Measurements from ENCODE around the gene DMXL1. TPM values are rescaled to one million over a fixed set of nuclear protein-coding genes. Genes with fewer than 3 reads are reported as not detected.
A peak's percentile ranks its signal among the peaks of the same experiment; 100 is the strongest.

The DMXL1 gene
- total RNA-seq, 2 donors from 2014 or later: 47.8 to 51.8 TPM

DNA sequence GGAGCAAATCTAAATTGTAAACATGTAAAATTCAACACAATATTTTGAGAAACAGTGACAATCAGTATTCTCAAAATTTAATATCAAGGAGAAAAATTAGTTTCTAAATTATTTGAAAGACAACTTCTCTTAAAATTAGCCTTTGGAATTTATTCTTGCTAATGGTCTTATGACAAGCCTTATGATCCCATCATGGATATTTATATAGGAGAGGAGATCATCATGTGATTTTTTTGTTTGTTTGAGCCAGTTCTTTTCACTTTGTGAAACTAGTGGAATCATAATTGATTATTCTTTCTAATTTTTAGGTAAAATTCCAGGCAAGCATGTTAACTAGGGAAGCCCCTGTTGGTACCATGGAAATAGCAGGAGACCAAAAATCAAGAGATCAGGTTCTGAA lies 24.7 kb downstream of the DMXL1 start:
- no peak for DNase-seq
- Mint-ChIP-seq H3K9me3 (peaks cover 10% of the 10 kb centered on the region), H3K36me3 (ENCODE audit: low read depth) (peaks cover 37% of the 10 kb centered on the region), H3K27ac (no peak overlapping the region), H3K27me3 (ENCODE audit: insufficient read depth) (no peaks in the 10 kb centered on the region), H3K4me1 (peaks cover 7% of the 10 kb centered on the region), H3K4me3 (no peak overlapping the region)
- H3K4me3 ChIP-seq (ENCODE audit: low read length): no peak overlapping the region
- TF ChIP-seq, protein P1, sequence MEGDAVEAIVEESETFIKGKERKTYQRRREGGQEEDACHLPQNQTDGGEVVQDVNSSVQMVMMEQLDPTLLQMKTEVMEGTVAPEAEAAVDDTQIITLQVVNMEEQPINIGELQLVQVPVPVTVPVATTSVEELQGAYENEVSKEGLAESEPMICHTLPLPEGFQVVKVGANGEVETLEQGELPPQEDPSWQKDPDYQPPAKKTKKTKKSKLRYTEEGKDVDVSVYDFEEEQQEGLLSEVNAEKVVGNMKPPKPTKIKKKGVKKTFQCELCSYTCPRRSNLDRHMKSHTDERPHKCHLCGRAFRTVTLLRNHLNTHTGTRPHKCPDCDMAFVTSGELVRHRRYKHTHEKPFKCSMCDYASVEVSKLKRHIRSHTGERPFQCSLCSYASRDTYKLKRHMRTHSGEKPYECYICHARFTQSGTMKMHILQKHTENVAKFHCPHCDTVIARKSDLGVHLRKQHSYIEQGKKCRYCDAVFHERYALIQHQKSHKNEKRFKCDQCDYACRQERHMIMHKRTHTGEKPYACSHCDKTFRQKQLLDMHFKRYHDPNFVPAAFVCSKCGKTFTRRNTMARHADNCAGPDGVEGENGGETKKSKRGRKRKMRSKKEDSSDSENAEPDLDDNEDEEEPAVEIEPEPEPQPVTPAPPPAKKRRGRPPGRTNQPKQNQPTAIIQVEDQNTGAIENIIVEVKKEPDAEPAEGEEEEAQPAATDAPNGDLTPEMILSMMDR (conservative IDR thresholded peaks at IDR 0.05): no peak
- peaks cover 21% of the 10 kb centered on the region for H3K36me3 ChIP-seq (ENCODE audit: control insufficient read depth, insufficient read depth, low read length)
- H3K27ac ChIP-seq (ENCODE audit: low read depth, low read length): no peak overlapping the region
- H3K9ac ChIP-seq (ENCODE audit: extremely low read depth, low read length, poor library complexity, severe bottlenecking): no peak overlapping the region
- H3K4me1 ChIP-seq (ENCODE audit: control insufficient read depth, insufficient read depth, low read length): no peaks in the 10 kb centered on the region
- peaks cover 12% of the 10 kb centered on the region for H3K9me3 ChIP-seq (ENCODE audit: control insufficient read depth, low read length)
- H3K27me3 ChIP-seq (ENCODE audit: control insufficient read depth, insufficient read depth, low read length, poor library complexity, severe bottlenecking): no peaks in the 10 kb centered on the region

DNA sequence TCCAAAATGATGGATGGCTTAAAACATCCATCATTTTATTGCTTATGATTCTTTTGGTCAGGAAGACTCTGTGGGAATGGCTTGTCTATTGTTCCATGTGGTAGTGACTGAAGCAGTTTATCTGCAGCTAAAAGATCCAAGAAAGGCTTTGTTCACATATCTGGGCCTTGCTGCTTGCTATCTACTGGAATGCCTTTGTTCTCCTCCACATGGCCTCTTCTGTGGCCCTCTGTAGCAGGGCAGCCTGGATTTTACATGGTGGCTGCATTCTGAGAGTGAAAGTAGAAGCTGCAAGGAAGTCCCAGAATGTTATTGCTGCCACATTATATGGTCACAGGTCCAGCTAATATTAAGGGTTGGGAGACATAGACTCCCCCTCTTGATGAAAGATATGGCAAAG lies 35.1 kb downstream of the DMXL1 start:
- H3K36me3 ChIP-seq (ENCODE audit: control insufficient read depth, insufficient read depth, low read length): peaks cover 69% of the 10 kb centered on the region
- no peaks in the 10 kb centered on the region for H3K27me3 ChIP-seq (ENCODE audit: control insufficient read depth, insufficient read depth, low read length, poor library complexity, severe bottlenecking)
- H3K9ac ChIP-seq (ENCODE audit: extremely low read depth, low read length, poor library complexity, severe bottlenecking): no peak overlapping the region
- peak; percentile 60 for DNase-seq
- no peaks in the 10 kb centered on the region for H3K9me3 Mint-ChIP-seq
- no peaks in the 10 kb centered on the region for H3K4me1 ChIP-seq (ENCODE audit: control insufficient read depth, insufficient read depth, low read length)
- H3K4me3 Mint-ChIP-seq: no peak overlapping the region
- H3K27ac ChIP-seq (ENCODE audit: low read depth, low read length): peak overlapping the region; percentile 1
- TF ChIP-seq, protein P1 (conservative IDR thresholded peaks at IDR 0.05): no peak
- peaks cover 5% of the 10 kb centered on the region for H3K4me1 Mint-ChIP-seq
- H3K36me3 Mint-ChIP-seq (ENCODE audit: low read depth): peaks cover 66% of the 10 kb centered on the region
- H3K27me3 Mint-ChIP-seq (ENCODE audit: insufficient read depth): no peaks in the 10 kb centered on the region
- no peak overlapping the region for H3K4me3 ChIP-seq (ENCODE audit: low read length)
- H3K27ac Mint-ChIP-seq: peak overlapping the region; percentile 85
- H3K9me3 ChIP-seq (ENCODE audit: control insufficient read depth, low read length): peaks cover 8% of the 10 kb centered on the region

DNA sequence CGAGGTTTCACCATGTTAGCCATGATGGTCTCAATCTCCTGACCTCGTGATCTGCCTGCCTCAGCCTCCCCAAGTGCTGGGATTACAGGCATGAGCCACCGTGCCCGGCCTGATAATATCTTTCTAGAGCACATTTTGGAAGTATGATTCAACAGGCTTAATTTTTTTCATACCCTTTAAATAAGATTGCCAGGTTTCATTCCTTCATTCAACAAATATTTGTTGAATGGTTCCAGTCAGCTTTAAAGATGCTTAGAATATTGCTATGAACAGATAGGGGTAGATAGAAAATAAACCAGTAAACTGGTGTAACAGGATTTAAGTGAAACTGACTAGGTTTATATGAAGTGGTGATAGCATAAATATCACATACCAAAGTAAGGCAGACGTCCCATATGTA lies 41.3 kb downstream of the DMXL1 start:
- Histone ChIP-seq H3K4me3 (ENCODE audit: low read length) (no peak overlapping the region), H3K4me1 (ENCODE audit: control insufficient read depth, insufficient read depth, low read length) (no peaks in the 10 kb centered on the region), H3K27me3 (ENCODE audit: control insufficient read depth, insufficient read depth, low read length, poor library complexity, severe bottlenecking) (no peaks in the 10 kb centered on the region), H3K9me3 (ENCODE audit: control insufficient read depth, low read length) (peaks cover 3% of the 10 kb centered on the region), H3K27ac (ENCODE audit: low read depth, low read length) (no peak overlapping the region), H3K36me3 (ENCODE audit: control insufficient read depth, insufficient read depth, low read length) (peaks cover 84% of the 10 kb centered on the region), H3K9ac (ENCODE audit: extremely low read depth, low read length, poor library complexity, severe bottlenecking) (no peak overlapping the region)
- Mint-ChIP-seq H3K9me3 (no peaks in the 10 kb centered on the region), H3K36me3 (ENCODE audit: low read depth) (peaks cover 61% of the 10 kb centered on the region), H3K4me1 (no peaks in the 10 kb centered on the region), H3K4me3 (no peak overlapping the region), H3K27ac (no peak overlapping the region), H3K27me3 (ENCODE audit: insufficient read depth) (no peaks in the 10 kb centered on the region)
- DNase-seq: no peak
- TF ChIP-seq, protein P1 (conservative IDR thresholded peaks at IDR 0.05): no peak
- WGBS, 2 experiments (ENCODE audit: insufficient coverage in 1 of 2, insufficient read length in 1 of 2): 95 to 96% methylated on average over 3 to 5 of the region's 5 CpGs

All from endodermal cell (in vitro differentiated cells).